Activated naive CD4-positive, alpha-beta T cell treated with anti-CD3 and anti-CD28 coated beads for 36 hours (primary cell): ENCODE measurements around the gene PRELP. TPM values are rescaled to one million over a fixed set of nuclear protein-coding genes. Genes with fewer than 3 reads are reported as not detected.

Experiments used
- CTCF ChIA-PET: fragments of 350-600 bp; sonication (Branson Sonifier 250); formaldehyde crosslinking; loops from one replicate; lab custom pipeline; 2021; ENCODE audit warnings: antibody characterized with exemption; lab: Charles Lee
- DNase-seq: peaks from one replicate; pipeline ENCODE4 v3.0.0-alpha.2; 2020
- H3K27ac Mint-ChIP-seq: one replicate; pipeline ENCODE4 v1.8.0; 2021; ENCODE audit warnings: mild to moderate bottlenecking, mixed read lengths
- H3K27me3 Mint-ChIP-seq: one replicate; pipeline ENCODE4 v1.8.0; 2021; ENCODE audit warnings: low read depth, mixed read lengths
- H3K36me3 Mint-ChIP-seq: one replicate; pipeline ENCODE4 v1.8.0; 2021; ENCODE audit warnings: low read depth, mixed read lengths
- H3K4me1 Mint-ChIP-seq: one replicate; pipeline ENCODE4 v1.8.0; 2021; ENCODE audit warnings: low read depth, mixed read lengths
- H3K4me3 Mint-ChIP-seq: one replicate; pipeline ENCODE4 v1.8.0; 2021; ENCODE audit warnings: mild to moderate bottlenecking, moderate library complexity, mixed read lengths
- H3K9me3 Mint-ChIP-seq: one replicate; pipeline ENCODE4 v1.8.0; 2021; ENCODE audit warnings: mixed read lengths
- intact Hi-C: fragments of 100-400 bp; cut with micrococcal nuclease; formaldehyde crosslinking; loops from one replicate; pipeline ENCODE4 v1.15.1; 2023
- total RNA-seq, 2 experiments: library from RNA; stranded (reverse); gene quantifications; one replicate each; pipeline ENCODE4 v1.2.3, GENCODE V29; 2021

The PRELP gene
- total RNA-seq, 2 experiments from 2014 or later: not detected

- Mint-ChIP-seq H3K4me3 (no peak overlapping the region), H3K27ac (no peak overlapping the region), H3K4me1 (peaks cover 1% of the 10 kb centered on the region), H3K36me3 (no peaks in the 10 kb centered on the region), H3K27me3 (no peaks in the 10 kb centered on the region), H3K9me3 (no peaks in the 10 kb centered on the region)
- DNase-seq: no peak
- intact Hi-C loops: no loop called here
- CTCF ChIA-PET: interaction anchor here (1.5 kb wide), 1 partner anchor 182 kb away, joined by 4 read pairs; no protein-coding TSS in a partner anchor
Observed at GRCh38 chr1:203520315-203520714, 44.7 kb downstream of the PRELP start.

GRCh38 chr1:203521074-203521794 is 45.6 kb downstream of the PRELP start:
- Mint-ChIP-seq H3K9me3 (no peaks in the 10 kb centered on the region), H3K36me3 (no peaks in the 10 kb centered on the region), H3K27me3 (no peaks in the 10 kb centered on the region), H3K27ac (no peak overlapping the region), H3K4me3 (no peak overlapping the region), H3K4me1 (no peaks in the 10 kb centered on the region)
- no peak for DNase-seq
- CTCF ChIA-PET: no interaction called here
- intact Hi-C loops: no loop called here

GRCh38 chr1:203521812-203522211 is 46.2 kb downstream of the PRELP start:
- Mint-ChIP-seq H3K4me3 (no peak overlapping the region), H3K9me3 (no peaks in the 10 kb centered on the region), H3K36me3 (no peaks in the 10 kb centered on the region), H3K27me3 (no peaks in the 10 kb centered on the region), H3K27ac (no peak overlapping the region), H3K4me1 (no peaks in the 10 kb centered on the region)
- intact Hi-C loops: no loop called here
- CTCF ChIA-PET: no interaction called here
- DNase-seq: no peak

- Mint-ChIP-seq H3K4me1 (no peaks in the 10 kb centered on the region), H3K27ac (no peak overlapping the region), H3K9me3 (no peaks in the 10 kb centered on the region), H3K4me3 (no peak overlapping the region), H3K27me3 (no peaks in the 10 kb centered on the region), H3K36me3 (no peaks in the 10 kb centered on the region)
- DNase-seq: no peak
- intact Hi-C loops: no loop called here
- CTCF ChIA-PET: no interaction called here
Observed at GRCh38 chr1:203522237-203522636, 46.6 kb downstream of the PRELP start.

- H3K27me3 Mint-ChIP-seq: no peaks in the 10 kb centered on the region
- no peak for DNase-seq
- no peaks in the 10 kb centered on the region for H3K36me3 Mint-ChIP-seq
- no peaks in the 10 kb centered on the region for H3K9me3 Mint-ChIP-seq
- no peaks in the 10 kb centered on the region for H3K4me1 Mint-ChIP-seq
- intact Hi-C loops: no loop called here
- no peak overlapping the region for H3K27ac Mint-ChIP-seq
- H3K4me3 Mint-ChIP-seq: no peak overlapping the region
- CTCF ChIA-PET: no interaction called here
Observed at GRCh38 chr1:203523667-203524066, 48.1 kb downstream of the PRELP start.

GRCh38 chr1:203524152-203524551 is 48.5 kb downstream of the PRELP start:
- Mint-ChIP-seq H3K4me3 (no peak overlapping the region), H3K27ac (no peak overlapping the region)
- intact Hi-C loops: no loop called here

GRCh38 chr1:203524824-203525223 is 49.2 kb downstream of the PRELP start:
- Mint-ChIP-seq H3K9me3 (no peaks in the 10 kb centered on the region), H3K36me3 (no peaks in the 10 kb centered on the region), H3K27ac (no peak overlapping the region), H3K4me1 (peaks cover 2% of the 10 kb centered on the region), H3K27me3 (no peaks in the 10 kb centered on the region), H3K4me3 (no peak overlapping the region)
- no peak for DNase-seq
- CTCF ChIA-PET: no interaction called here
- intact Hi-C loops: no loop called here

More at GRCh38 chr1:203524152-203524551, 48.5 kb downstream of the PRELP start:
- Mint-ChIP-seq H3K4me1 (no peaks in the 10 kb centered on the region), H3K9me3 (no peaks in the 10 kb centered on the region), H3K36me3 (no peaks in the 10 kb centered on the region), H3K27me3 (no peaks in the 10 kb centered on the region)
- CTCF ChIA-PET: no interaction called here
- DNase-seq: no peak

- CTCF ChIA-PET: interaction anchor here (2.3 kb wide), 1 partner anchor 176 kb away, joined by 6 read pairs; no protein-coding TSS in a partner anchor
- no peaks in the 10 kb centered on the region for H3K9me3 Mint-ChIP-seq
- H3K27ac Mint-ChIP-seq: no peak overlapping the region
Observed at GRCh38 chr1:203525685-203526084, 50.1 kb downstream of the PRELP start.

GRCh38 chr1:203526130-203526529 is 50.5 kb downstream of the PRELP start:
- no peak overlapping the region for H3K4me3 Mint-ChIP-seq
- intact Hi-C loops: no loop called here
- CTCF ChIA-PET: interaction anchor here (2.3 kb wide), 1 partner anchor 176 kb away, joined by 6 read pairs; no protein-coding TSS in a partner anchor
- no peak for DNase-seq
- H3K9me3 Mint-ChIP-seq: no peaks in the 10 kb centered on the region
- H3K4me1 Mint-ChIP-seq: peaks cover 2% of the 10 kb centered on the region
- H3K27me3 Mint-ChIP-seq: no peaks in the 10 kb centered on the region
- H3K27ac Mint-ChIP-seq: no peak overlapping the region
- H3K36me3 Mint-ChIP-seq: no peaks in the 10 kb centered on the region

More at GRCh38 chr1:203525685-203526084, 50.1 kb downstream of the PRELP start:
- Mint-ChIP-seq H3K4me3 (no peak overlapping the region), H3K36me3 (no peaks in the 10 kb centered on the region), H3K27me3 (no peaks in the 10 kb centered on the region), H3K4me1 (peaks cover 2% of the 10 kb centered on the region)
- intact Hi-C loops: no loop called here
- no peak for DNase-seq

GRCh38 chr1:203526572-203526971 is 51.0 kb downstream of the PRELP start:
- H3K36me3 Mint-ChIP-seq: no peaks in the 10 kb centered on the region
- no peaks in the 10 kb centered on the region for H3K9me3 Mint-ChIP-seq
- CTCF ChIA-PET: interaction anchor here (2.3 kb wide), 1 partner anchor 175 kb away, joined by 6 read pairs; no protein-coding TSS in a partner anchor
- H3K27me3 Mint-ChIP-seq: no peaks in the 10 kb centered on the region
- DNase-seq: no peak
- peaks cover 2% of the 10 kb centered on the region for H3K4me1 Mint-ChIP-seq
- no peak overlapping the region for H3K4me3 Mint-ChIP-seq
- H3K27ac Mint-ChIP-seq: no peak overlapping the region
- intact Hi-C loops: no loop called here

GRCh38 chr1:203527013-203527412 is 51.4 kb downstream of the PRELP start:
- Mint-ChIP-seq H3K9me3 (no peaks in the 10 kb centered on the region), H3K4me3 (no peak overlapping the region), H3K27me3 (no peaks in the 10 kb centered on the region), H3K36me3 (no peaks in the 10 kb centered on the region), H3K4me1 (peaks cover 2% of the 10 kb centered on the region), H3K27ac (no peak overlapping the region)
- intact Hi-C loops: no loop called here
- CTCF ChIA-PET: interaction anchor here (2.3 kb wide), 1 partner anchor 175 kb away, joined by 6 read pairs; no protein-coding TSS in a partner anchor
- DNase-seq: no peak

GRCh38 chr1:203528063-203528462 is 52.5 kb downstream of the PRELP start:
- no peak for DNase-seq
- H3K4me1 Mint-ChIP-seq: peaks cover 2% of the 10 kb centered on the region
- H3K27ac Mint-ChIP-seq: no peak overlapping the region
- no peaks in the 10 kb centered on the region for H3K36me3 Mint-ChIP-seq
- H3K27me3 Mint-ChIP-seq: no peaks in the 10 kb centered on the region
- H3K9me3 Mint-ChIP-seq: no peaks in the 10 kb centered on the region
- no peak overlapping the region for H3K4me3 Mint-ChIP-seq
- intact Hi-C loops: no loop called here
- CTCF ChIA-PET: interaction anchor here (0.9 to 2.3 kb wide), 2 partner anchors 24 to 174 kb away, joined by 4 to 6 read pairs; no protein-coding TSS in a partner anchor
